Chondrocyte (in vitro differentiated cells): ENCODE measurements around the gene RARB. TPM values are rescaled to one million over a fixed set of nuclear protein-coding genes. Genes with fewer than 3 reads are reported as not detected.

ENCODE experiments used
- DNase-seq: peaks from one replicate; pipeline ENCODE4 v3.0.0; 2021; ENCODE audit warnings: mixed read lengths, low spot score
- H3K27ac Mint-ChIP-seq: one replicate; pipeline ENCODE4 v1.8.0; 2021; ENCODE audit warnings: mild to moderate bottlenecking, moderate library complexity, mixed read lengths; ENCODE audit not compliant: unreplicated experiment
- H3K27me3 Mint-ChIP-seq: 2 replicates; pipeline ENCODE4 v1.8.0; 2021; ENCODE audit warnings: low read depth, mixed read lengths
- H3K36me3 Mint-ChIP-seq: 2 replicates; pipeline ENCODE4 v1.8.0; 2021; ENCODE audit warnings: low read depth, mixed read lengths
- H3K4me1 Mint-ChIP-seq: 2 replicates; pipeline ENCODE4 v1.8.0; 2021; ENCODE audit warnings: low read depth, mild to moderate bottlenecking, mixed read lengths
- H3K4me3 Mint-ChIP-seq: one replicate; pipeline ENCODE4 v1.8.0; 2021; ENCODE audit warnings: mild to moderate bottlenecking, moderate library complexity, mixed read lengths; ENCODE audit not compliant: unreplicated experiment
- H3K9me3 Mint-ChIP-seq: 2 replicates; pipeline ENCODE4 v1.8.0; 2021; ENCODE audit warnings: low read depth, mixed read lengths
- CTCF ChIP-seq: fragments of 200-600 bp; sonication (generic); IDR thresholded peaks from 2 replicates; pipeline ENCODE4 v1.5.0; 2021; ENCODE audit warnings: antibody characterized with exemption, mild to moderate bottlenecking, moderate library complexity
- total RNA-seq: library from RNA; stranded (reverse); gene quantifications from 3 replicates; pipeline ENCODE4 v1.2.1, GENCODE V29; 2021

The RARB gene
- total RNA-seq, 1 donor from 2014 or later: 5.9 TPM

GRCh38 chr3:25563601-25564000, 135.5 kb downstream of the RARB start:
- Mint-ChIP-seq H3K4me3 (no peak overlapping the region), H3K36me3 (no peaks in the 10 kb centered on the region), H3K9me3 (no peaks in the 10 kb centered on the region), H3K27ac (no peak overlapping the region), H3K4me1 (peaks cover 1% of the 10 kb centered on the region), H3K27me3 (no peaks in the 10 kb centered on the region)
- DNase-seq: no peak
- no peak for TF ChIP-seq CTCF

- no peaks in the 10 kb centered on the region for H3K9me3 Mint-ChIP-seq
- no peak overlapping the region for H3K27ac Mint-ChIP-seq
- no peak for DNase-seq
- no peaks in the 10 kb centered on the region for H3K27me3 Mint-ChIP-seq
- no peak overlapping the region for H3K4me3 Mint-ChIP-seq
- TF ChIP-seq CTCF: no peak
- H3K36me3 Mint-ChIP-seq: no peaks in the 10 kb centered on the region
- peaks cover 5% of the 10 kb centered on the region for H3K4me1 Mint-ChIP-seq
Measured at GRCh38 chr3:25564075-25564474, 136.0 kb downstream of the RARB start.

GRCh38 chr3:25565807-25566206, 137.7 kb downstream of the RARB start:
- no peak for DNase-seq
- Mint-ChIP-seq H3K27me3 (no peaks in the 10 kb centered on the region), H3K36me3 (peaks cover 1% of the 10 kb centered on the region), H3K9me3 (no peaks in the 10 kb centered on the region), H3K4me1 (peaks cover 21% of the 10 kb centered on the region), H3K27ac (no peak overlapping the region), H3K4me3 (no peak overlapping the region)
- TF ChIP-seq CTCF: no peak

GRCh38 chr3:25566358-25566920, 138.4 kb downstream of the RARB start:
- no peak overlapping the region for H3K4me3 Mint-ChIP-seq
- no peaks in the 10 kb centered on the region for H3K27me3 Mint-ChIP-seq
- H3K36me3 Mint-ChIP-seq: peaks cover 1% of the 10 kb centered on the region
- H3K4me1 Mint-ChIP-seq: peaks cover 21% of the 10 kb centered on the region
- no peak for DNase-seq
- TF ChIP-seq CTCF: peak; percentile 21
- no peak overlapping the region for H3K27ac Mint-ChIP-seq
- H3K9me3 Mint-ChIP-seq: no peaks in the 10 kb centered on the region

- no peak for TF ChIP-seq CTCF
- H3K27ac Mint-ChIP-seq: no peak overlapping the region
- no peaks in the 10 kb centered on the region for H3K27me3 Mint-ChIP-seq
- peaks cover 25% of the 10 kb centered on the region for H3K4me1 Mint-ChIP-seq
- H3K9me3 Mint-ChIP-seq: no peaks in the 10 kb centered on the region
- DNase-seq: no peak
- H3K4me3 Mint-ChIP-seq: no peak overlapping the region
- H3K36me3 Mint-ChIP-seq: peaks cover 1% of the 10 kb centered on the region
Measured at GRCh38 chr3:25567388-25567787, 139.3 kb downstream of the RARB start.
